GM18502 (cell line): ENCODE results near the gene QRFP.

Experiments used
- ATAC-seq: cut with Tn5 transposase; IDR thresholded peaks from one replicate; pipeline ENCODE4 v1.9.1; 2021; ENCODE audit warnings: mild to moderate bottlenecking; ENCODE audit not compliant: unreplicated experiment, poor library complexity

QRFP gene

DNA sequence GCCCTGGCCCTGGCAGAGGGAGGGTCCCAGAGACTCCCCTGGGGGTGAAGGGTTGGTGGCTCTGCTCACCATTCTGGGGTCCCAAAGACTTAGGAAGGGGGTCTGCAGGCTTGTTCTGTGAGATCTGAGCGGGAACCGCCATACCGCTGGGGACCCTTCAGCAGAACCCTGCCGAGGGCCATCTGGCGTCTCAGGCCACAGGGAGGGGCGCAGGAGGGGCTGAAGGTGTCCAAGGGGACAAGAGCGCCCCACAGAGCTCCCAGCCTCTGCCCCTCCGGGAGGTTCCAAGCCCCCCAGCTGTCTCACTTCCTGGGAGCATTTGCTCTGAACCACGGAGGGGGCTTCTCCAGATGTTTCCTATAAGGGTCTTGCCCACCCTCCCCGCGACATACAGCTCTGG is 37.6 kb upstream of the QRFP start:
- no peak for ATAC-seq

- ATAC-seq: no peak
These were observed 36.8 kb upstream of the QRFP start for GRCh38 chr9:130933114-130934046.

- no peak for ATAC-seq
These were observed 35.9 kb upstream of the QRFP start for GRCh38 chr9:130932255-130933079.

DNA sequence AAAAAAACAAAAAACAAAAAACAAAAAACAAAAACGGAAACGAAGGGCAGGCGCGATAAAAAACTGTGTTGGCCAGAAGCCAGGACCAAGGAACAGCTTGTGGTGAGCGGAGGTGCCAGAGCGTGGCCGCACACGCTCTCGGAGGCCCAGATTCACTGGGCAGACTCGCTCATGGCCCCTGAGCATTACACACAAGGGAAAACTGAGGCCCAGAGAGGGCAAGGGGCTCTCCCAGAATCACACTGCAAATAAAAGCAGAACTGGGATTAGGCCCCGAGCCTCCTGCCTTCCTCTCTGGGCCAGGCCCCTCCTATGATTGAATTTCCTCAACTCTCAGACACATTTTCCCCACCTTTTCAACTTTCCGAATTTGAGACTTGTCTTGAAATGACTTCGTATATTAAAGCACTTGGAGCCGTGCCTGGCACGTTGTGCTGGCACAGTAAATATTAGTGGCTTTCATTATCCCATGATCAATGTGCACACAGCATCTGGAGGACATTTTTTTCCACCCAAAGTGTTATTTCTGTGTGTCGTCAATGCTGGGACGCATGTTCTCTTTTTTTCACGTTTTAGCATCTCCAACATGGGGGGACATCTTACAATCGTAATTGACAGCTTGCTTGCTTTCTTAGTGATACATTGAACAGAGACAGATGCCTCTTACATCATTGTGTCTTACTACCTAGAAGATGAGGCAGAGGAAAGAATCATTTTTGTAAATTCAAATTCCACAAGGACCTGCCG is 35.1 kb upstream of the QRFP start:
- ATAC-seq: peak; percentile 53

DNA sequence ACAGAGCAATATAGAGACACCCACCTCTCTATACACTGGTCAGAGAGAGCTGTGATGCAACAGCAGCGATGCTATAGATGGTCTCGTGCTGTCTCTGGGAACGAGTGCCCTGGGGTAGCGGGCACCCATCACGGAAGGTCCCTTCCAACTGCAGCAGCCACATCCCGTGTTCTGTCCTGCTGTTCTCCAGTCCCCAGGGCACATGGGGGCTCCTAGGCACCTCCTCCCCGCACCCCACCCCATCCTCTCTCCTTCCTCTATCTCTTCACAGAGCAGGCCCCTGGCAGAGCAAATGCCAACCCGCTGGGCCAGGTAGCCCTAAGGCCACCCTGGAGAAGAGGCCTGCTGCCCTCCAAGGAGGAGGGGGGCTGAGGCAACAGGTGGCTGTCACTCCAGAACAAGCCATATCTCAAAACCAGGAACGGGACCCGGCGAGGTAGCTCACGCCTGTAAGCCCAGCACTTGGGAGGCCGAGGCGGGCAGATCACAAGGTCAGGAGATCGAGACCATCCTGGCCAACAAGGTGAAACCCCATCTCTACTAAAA is 34.3 kb upstream of the QRFP start:
- no peak for ATAC-seq

- ATAC-seq: no peak
These were observed 33.7 kb upstream of the QRFP start for GRCh38 chr9:130930132-130930803.

DNA sequence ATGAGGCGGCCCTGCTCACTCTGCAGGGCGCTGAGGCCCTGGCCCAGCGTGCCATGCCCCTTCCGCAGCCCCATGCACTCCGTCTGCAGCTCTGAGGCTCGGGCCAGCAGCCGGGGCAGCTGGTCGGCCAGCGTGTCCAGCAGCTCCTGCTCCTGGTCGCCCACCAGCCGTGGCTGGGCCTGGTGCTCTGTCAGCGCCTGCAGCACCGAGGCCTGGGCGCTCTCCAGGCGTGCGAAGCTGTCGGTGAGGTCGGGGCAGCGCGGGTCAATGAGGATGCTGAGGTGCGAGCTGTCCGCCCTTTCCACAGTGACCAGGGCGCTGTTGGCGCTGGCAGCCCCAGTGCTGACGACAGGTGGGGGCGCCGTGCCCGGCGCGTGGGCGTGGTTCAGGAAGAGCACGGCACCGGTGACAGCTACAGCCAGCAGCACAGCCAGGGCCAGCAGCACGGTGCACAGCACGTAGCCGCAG is 33.0 kb upstream of the QRFP start:
- ATAC-seq: no peak

- peak; percentile 56 for ATAC-seq
These were observed 31.6 kb upstream of the QRFP start for GRCh38 chr9:130927995-130928900.

DNA sequence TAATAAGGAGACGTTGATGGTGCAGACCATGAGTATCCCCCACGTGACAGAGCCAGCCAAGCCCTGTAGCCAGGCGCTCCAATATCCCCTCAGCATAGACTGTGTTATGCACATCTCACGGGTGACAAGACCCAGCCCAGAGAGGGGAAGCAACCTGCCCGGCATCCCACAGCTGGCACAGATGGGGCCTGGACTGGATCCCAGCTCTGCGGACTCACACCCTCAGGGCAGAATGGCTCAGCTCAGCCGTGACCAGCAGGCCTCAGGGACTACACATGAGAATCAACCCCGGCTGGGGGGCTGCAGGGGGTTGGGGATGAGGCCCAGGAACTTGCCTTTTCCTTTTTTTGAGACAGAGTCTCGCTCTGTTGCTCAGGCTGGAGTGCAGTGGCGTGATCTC is 30.7 kb upstream of the QRFP start:
- no peak for ATAC-seq

- no peak for ATAC-seq
These were observed 28.6 kb upstream of the QRFP start for GRCh38 chr9:130925050-130925678.

DNA sequence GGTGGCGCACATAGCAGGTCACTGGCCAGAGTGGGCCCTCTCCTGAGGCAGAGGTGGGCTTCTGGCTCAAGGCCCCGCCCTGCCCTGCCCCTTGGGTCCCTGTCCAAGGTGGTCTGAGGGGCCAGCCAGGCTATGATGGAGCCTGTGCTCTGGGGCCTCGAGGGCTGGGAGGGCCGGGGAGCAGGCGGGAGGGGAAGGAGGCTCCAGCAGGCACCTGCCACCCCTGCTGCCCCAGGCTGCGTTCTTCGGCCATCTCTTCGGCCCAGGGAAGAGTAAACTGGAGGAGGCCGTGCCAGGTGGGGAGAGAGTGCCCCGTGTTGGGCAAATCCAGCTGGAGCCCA is 27.8 kb upstream of the QRFP start:
- no peak for ATAC-seq

DNA sequence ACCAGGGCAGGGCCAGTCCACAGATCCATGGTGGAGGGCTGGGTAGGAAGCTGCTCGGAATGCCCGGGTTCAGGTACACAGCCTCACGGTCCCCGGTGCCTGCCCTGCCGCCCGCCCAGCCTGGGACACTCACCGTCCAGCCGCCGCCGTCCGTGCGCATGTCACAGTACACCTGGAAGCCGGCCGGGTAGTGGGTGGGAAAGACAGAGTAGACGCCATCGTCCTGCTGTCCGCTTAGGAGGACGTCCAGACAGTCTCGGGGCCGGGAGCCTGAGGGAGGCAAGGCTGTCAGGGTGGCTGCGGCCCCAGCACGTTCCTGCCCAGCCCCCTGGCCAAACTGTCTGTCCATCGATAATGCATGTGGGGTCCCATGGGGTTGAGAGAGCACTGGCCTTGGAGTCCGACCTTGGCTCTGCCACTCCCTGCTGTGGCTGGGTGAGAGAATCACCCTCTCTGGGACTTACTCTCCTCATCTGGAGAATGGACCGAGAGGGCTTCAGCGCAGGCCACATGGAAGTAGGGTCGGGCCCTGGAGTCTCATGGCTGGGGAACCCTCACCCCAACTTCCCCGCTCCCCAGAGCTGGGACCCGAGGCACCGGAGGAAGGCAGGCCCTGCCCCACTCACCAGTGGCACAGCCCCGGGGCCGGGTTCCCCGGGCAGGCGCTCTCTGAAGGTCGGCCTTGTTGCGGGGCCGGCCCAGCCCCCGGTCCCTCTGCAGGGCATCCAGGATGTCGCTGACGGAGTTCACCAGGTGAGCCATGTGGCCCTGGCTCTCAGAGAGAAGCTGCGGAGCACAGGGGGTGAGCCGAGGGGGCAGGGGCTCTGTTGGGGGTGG is 27.2 kb upstream of the QRFP start:
- ATAC-seq: no peak

DNA sequence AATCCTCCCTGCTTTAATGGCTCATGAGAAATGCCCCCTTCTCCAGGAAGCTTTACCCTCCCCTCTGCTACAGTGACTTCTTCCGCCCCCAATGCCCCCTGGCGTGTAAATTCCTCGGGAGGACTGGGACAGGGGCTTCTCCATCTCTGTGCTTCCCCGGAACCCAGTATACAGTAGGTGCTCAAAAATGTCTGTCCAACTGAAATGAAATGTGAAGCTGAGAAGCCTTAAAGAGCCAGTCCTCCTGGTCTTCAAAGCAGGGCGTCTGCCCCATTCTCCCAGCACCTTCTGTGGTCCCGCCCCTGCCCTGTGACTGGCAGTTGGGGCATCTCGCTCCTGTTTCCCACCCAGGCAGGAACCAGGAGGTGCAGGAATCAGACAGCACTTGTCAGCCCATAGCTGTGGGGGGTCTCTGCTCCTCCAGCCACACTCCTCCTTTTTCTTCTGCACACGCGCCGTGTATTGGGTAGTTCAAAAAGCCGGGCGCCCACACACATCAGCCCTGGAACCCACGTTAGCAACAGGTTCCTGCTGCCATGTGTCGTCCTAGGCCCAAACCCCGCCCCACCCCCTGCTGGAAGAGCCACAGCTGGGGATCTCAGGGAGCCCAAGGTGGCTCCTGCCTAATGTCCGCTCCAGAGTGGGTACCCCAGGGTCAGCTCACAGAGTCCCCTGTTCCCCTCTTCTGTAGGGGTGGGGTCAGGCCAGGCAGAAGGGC is 26.4 kb upstream of the QRFP start:
- no peak for ATAC-seq

- no peak for ATAC-seq
These were observed 25.6 kb upstream of the QRFP start for GRCh38 chr9:130921989-130922892.

DNA sequence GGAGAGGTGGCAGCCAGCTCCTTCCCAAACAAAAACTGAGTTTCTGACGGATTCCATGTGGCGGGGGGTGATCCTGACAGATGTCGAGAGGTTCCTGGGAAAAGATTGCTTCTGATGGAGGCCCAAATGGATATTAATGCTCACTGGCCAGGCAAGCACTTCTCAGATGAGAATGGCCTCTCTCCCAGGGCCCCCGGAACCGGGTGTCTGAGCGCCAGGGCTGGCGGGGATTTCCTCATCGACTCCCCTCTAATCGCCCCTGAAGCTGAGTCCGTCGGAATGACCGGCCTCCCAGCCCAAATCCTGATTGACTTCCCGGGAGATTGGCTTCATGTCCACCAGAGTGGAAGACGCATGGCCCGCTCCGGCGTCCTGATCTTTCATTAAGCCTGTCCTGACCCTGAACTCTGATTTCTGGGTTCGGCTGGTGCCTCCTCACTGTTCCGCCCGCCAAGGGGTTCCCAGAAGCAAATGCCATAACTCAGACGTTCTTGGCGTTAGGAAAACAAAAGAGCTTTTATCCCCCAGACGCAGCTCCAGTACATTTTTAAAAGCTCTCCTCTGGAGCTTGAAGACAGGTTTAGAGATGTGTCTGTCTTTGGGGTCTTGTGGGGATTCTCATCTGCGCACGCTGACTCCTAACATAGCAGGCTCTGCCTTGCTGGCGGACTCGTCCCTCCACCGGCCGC is 24.8 kb upstream of the QRFP start:
- ATAC-seq: no peak
